ENCODE measurements around the gene SCAMP4. TPM values are rescaled to one million over a fixed set of nuclear protein-coding genes. Genes with fewer than 3 reads are reported as not detected.

Gene SCAMP4
- polyA plus RNA-seq, 1 donor from 2014 or later, result 12.7 TPM

GRCh38 chr19:1871140-1871597 lies 34.0 kb upstream of the SCAMP4 start:
- H3K4me2 ChIP-seq (ENCODE audit: low read length), result no peak overlapping the region
- H3K27ac ChIP-seq (ENCODE audit: low read length), result no peak overlapping the region
- H4K20me1 ChIP-seq (ENCODE audit: insufficient read depth), result peaks cover 4% of the 10 kb centered on the region
- H3F3A ChIP-seq (ENCODE audit: insufficient read depth, low read length, poor library complexity, severe bottlenecking), result no peaks in the 10 kb centered on the region
- H3K4me3 ChIP-seq (ENCODE audit: low read length), result no peak overlapping the region
- no peaks in the 10 kb centered on the region for H3K36me3 ChIP-seq (ENCODE audit: insufficient read depth, low read length)
- no peak overlapping the region for H2AFZ ChIP-seq (ENCODE audit: low read depth, low read length)
- no peaks in the 10 kb centered on the region for H3K27me3 ChIP-seq (ENCODE audit: insufficient read depth, low read depth, low read length)
- no peaks in the 10 kb centered on the region for H3K9me2 ChIP-seq (ENCODE audit: insufficient read depth, low read length)
- no peak for TF ChIP-seq REST (IDR thresholded peaks at IDR 0.05; ENCODE audit: borderline replicate concordance)
- no peak for TF ChIP-seq TAF1 (IDR thresholded peaks at IDR 0.05; ENCODE audit: low read depth)
- H3K79me2 ChIP-seq (replicated peaks; ENCODE audit: insufficient read depth, low read length), result peaks cover 17% of the 10 kb centered on the region
- no peaks in the 10 kb centered on the region for H3K9me3 ChIP-seq (ENCODE audit: low read length)
- H3K9ac ChIP-seq (ENCODE audit: low read length), result no peak overlapping the region

- no peaks in the 10 kb centered on the region for H3F3A ChIP-seq (ENCODE audit: insufficient read depth, low read length, poor library complexity, severe bottlenecking)
- H4K20me1 ChIP-seq (ENCODE audit: insufficient read depth), result peaks cover 4% of the 10 kb centered on the region
- H3K9ac ChIP-seq (ENCODE audit: low read length), result no peak overlapping the region
- no peak overlapping the region for H3K27ac ChIP-seq (ENCODE audit: low read length)
- no peaks in the 10 kb centered on the region for H3K36me3 ChIP-seq (ENCODE audit: insufficient read depth, low read length)
- no peak overlapping the region for H3K4me3 ChIP-seq (ENCODE audit: low read length)
- no peaks in the 10 kb centered on the region for H3K9me3 ChIP-seq (ENCODE audit: low read length)
- no peak overlapping the region for H3K4me2 ChIP-seq (ENCODE audit: low read length)
- no peak overlapping the region for H2AFZ ChIP-seq (ENCODE audit: low read depth, low read length)
- no peaks in the 10 kb centered on the region for H3K9me2 ChIP-seq (ENCODE audit: insufficient read depth, low read length)
- H3K79me2 ChIP-seq (replicated peaks; ENCODE audit: insufficient read depth, low read length), result peaks cover 17% of the 10 kb centered on the region
- TF ChIP-seq MXI1 (conservative IDR thresholded peaks at IDR 0.05; ENCODE audit: poor library complexity, severe bottlenecking) (no peak), POLR2AphosphoS5 (IDR thresholded peaks at IDR 0.05) (no peak), CTCF (IDR thresholded peaks at IDR 0.05; ENCODE audit: poor library complexity, severe bottlenecking) (no peak), SMC3 (conservative IDR thresholded peaks at IDR 0.05; ENCODE audit: poor library complexity) (no peak), RAD21 (conservative IDR thresholded peaks at IDR 0.05) (no peak), REST (IDR thresholded peaks at IDR 0.05; ENCODE audit: borderline replicate concordance) (no peak), TAF1 (IDR thresholded peaks at IDR 0.05; ENCODE audit: low read depth) (no peak), EP300 (conservative IDR thresholded peaks at IDR 0.05; ENCODE audit: poor library complexity, severe bottlenecking) (no peak), EZH2 (IDR thresholded peaks at IDR 0.05; ENCODE audit: borderline replicate concordance, insufficient read depth, low read length, poor library complexity, severe bottlenecking) (no peak)
- H3K27me3 ChIP-seq (ENCODE audit: insufficient read depth, low read depth, low read length), result no peaks in the 10 kb centered on the region
Measured at GRCh38 chr19:1871630-1872029, 33.6 kb upstream of the SCAMP4 start.
